SK-N-SH (cell line): ENCODE results near the gene ESRRA. TPM values are rescaled to one million over a fixed set of nuclear protein-coding genes. Genes with fewer than 3 reads are reported as not detected.

Experiments
- CTCF ChIA-PET: fragments of 300-600, 350-600 bp; formaldehyde crosslinking; extraction: SDS; loops from one replicate; lab custom pipeline; 2021; lab: Yijun Ruan, JAX
- POLR2A ChIA-PET: fragments of 350-600 bp; sonication (Branson Sonifier 250); formaldehyde crosslinking; extraction: SDS; loops from one replicate; lab custom pipeline; 2020; ENCODE audit warnings: antibody characterized with exemption, inconsistent platforms; lab: Yijun Ruan, JAX
- DNase-seq: peaks from one replicate; pipeline ENCODE4 v3.0.0; 2012
- H2AFZ ChIP-seq: fragments of 200-600 bp; sonication (generic); 2 replicates; pipeline ENCODE4 v1.8.1; 2016; ENCODE audit warnings: antibody characterized with exemption, mild to moderate bottlenecking, low read depth
- H3F3A ChIP-seq: fragments of 200-600 bp; sonication (generic); replicated peaks from 2 replicates; pipeline ENCODE3; 2016; ENCODE audit warnings: antibody characterized with exemption, mild to moderate bottlenecking; ENCODE audit not compliant: insufficient read depth
- H3K27ac ChIP-seq, 2 experiments: fragments of 200-500 bp in 1 of 2; fragments of 200-600 bp in 1 of 2; sonication (Bioruptor generic) in 1 of 2; sonication (generic), shearing (Covaris generic) in 1 of 2; 2 replicates each; pipeline versions ENCODE4 v1.5.1 to v1.6.1; 2014 to 2016; ENCODE audit warnings: low read depth in 2 of 2, inconsistent platforms in 1 of 2, low read length in 1 of 2, mild to moderate bottlenecking in 1 of 2, mixed read lengths in 1 of 2
- H3K27me3 ChIP-seq: fragments of 200-600 bp; sonication (generic), shearing (Covaris generic); 2 replicates; pipeline ENCODE4 v1.6.1; 2016; ENCODE audit warnings: mixed run types; ENCODE audit not compliant: insufficient read depth
- H3K36me3 ChIP-seq, 2 experiments: fragments of 200-500 bp in 1 of 2; fragments of 200-600 bp in 1 of 2; sonication (Bioruptor generic) in 1 of 2; sonication (generic) in 1 of 2; replicated peaks in 1 of 2; 2 replicates each; pipeline versions ENCODE3 to v1.5.1; 2014 to 2016; ENCODE audit warnings: low read length in 1 of 2, mild to moderate bottlenecking in 1 of 2; ENCODE audit not compliant: insufficient read depth in 2 of 2, control insufficient read depth in 1 of 2
- H3K4me1 ChIP-seq, 2 experiments: fragments of 200-500 bp in 1 of 2; fragments of 200-600 bp in 1 of 2; sonication (Bioruptor generic) in 1 of 2; sonication (generic), shearing (Covaris generic) in 1 of 2; 2 replicates each; pipeline versions ENCODE4 v1.5.1 to v1.6.1; 2014 to 2016; ENCODE audit warnings: low read depth in 1 of 2, low read length in 1 of 2, mixed run types in 1 of 2; ENCODE audit not compliant: insufficient read depth in 2 of 2, control insufficient read depth in 1 of 2
- H3K4me2 ChIP-seq: fragments of 200-600 bp; sonication (generic), shearing (Covaris generic); 2 replicates; pipeline ENCODE4 v1.6.1; 2017; ENCODE audit warnings: mixed run types
- H3K4me3 ChIP-seq, 2 experiments: fragments of 200-500 bp in 1 of 2; fragments of 200-600 bp in 1 of 2; sonication (Bioruptor generic) in 1 of 2; sonication (generic), shearing (Covaris generic) in 1 of 2; 2 replicates each; pipeline versions ENCODE4 v1.5.1 to v1.8.1; 2014 to 2016; ENCODE audit warnings: low read depth in 2 of 2, inconsistent platforms in 1 of 2, low read length in 1 of 2, mild to moderate bottlenecking in 1 of 2, mixed read lengths in 1 of 2, moderate library complexity in 1 of 2
- H3K79me2 ChIP-seq: fragments of 200-600 bp; sonication (generic); 2 replicates; pipeline ENCODE4 v1.8.1; 2017; ENCODE audit warnings: mild to moderate bottlenecking; ENCODE audit not compliant: insufficient read depth
- H3K9ac ChIP-seq: fragments of 200-600 bp; sonication (generic); 2 replicates; pipeline ENCODE4 v1.6.1; 2017; ENCODE audit warnings: mixed run types
- H3K9me2 ChIP-seq: fragments of 200-600 bp; sonication (generic); 2 replicates; pipeline ENCODE4 v1.6.1; 2017; ENCODE audit warnings: mixed run types
- H3K9me3 ChIP-seq: fragments of 200-600 bp; sonication (generic); 2 replicates; pipeline ENCODE4 v1.6.1; 2017; ENCODE audit warnings: mixed run types, mild to moderate bottlenecking, moderate library complexity
- H4K20me1 ChIP-seq: fragments of 200-600 bp; sonication (generic); 2 replicates; pipeline ENCODE4 v1.6.1; 2017; ENCODE audit warnings: mild to moderate bottlenecking, mixed run types; ENCODE audit not compliant: insufficient read depth
- FOSL2 ChIP-seq: IDR thresholded peaks from 2 replicates; pipeline ENCODE4 v1.4.0; 2012; ENCODE audit warnings: low read depth, mild to moderate bottlenecking, moderate library complexity, borderline replicate concordance
- FOXJ3 ChIP-seq: sonication (generic); formaldehyde crosslinking; IDR thresholded peaks from 2 replicates; pipeline ENCODE4 v1.5.1; 2020; ENCODE audit warnings: mild to moderate bottlenecking, missing genetic modification reagents
- GABPA ChIP-seq: IDR thresholded peaks from 2 replicates; pipeline ENCODE4 v1.4.0; 2012; ENCODE audit warnings: low read depth, mild to moderate bottlenecking
- JUND ChIP-seq: IDR thresholded peaks from 2 replicates; pipeline ENCODE4 v1.4.0; 2012
- NRF1 ChIP-seq: IDR thresholded peaks from 2 replicates; pipeline ENCODE4 v1.6.1; 2012; ENCODE audit warnings: low read depth, mild to moderate bottlenecking, low read length
- RAD21 ChIP-seq: IDR thresholded peaks from 2 replicates; pipeline ENCODE4 v1.6.1; 2012; ENCODE audit warnings: mild to moderate bottlenecking, low read length
- RCOR1 ChIP-seq: fragments of 150-350 bp; IDR thresholded peaks from 2 replicates; pipeline ENCODE4 v1.6.1; 2017; ENCODE audit warnings: antibody characterized with exemption, low read length
- YY1 ChIP-seq: IDR thresholded peaks from 2 replicates; pipeline ENCODE4 v1.4.0; 2012; ENCODE audit warnings: low read depth, mild to moderate bottlenecking
- WGBS: methylation state at CpG from one replicate; pipeline ENCODE4 v1.1.6; 2017; ENCODE audit warnings: low lambda C conversion rate; 5-methylcytosine and 5-hydroxymethylcytosine counted together
- polyA plus RNA-seq, 3 experiments: library from polyadenylated mRNA; depleted of rRNA; stranded (reverse); fragments of >200 nt; gene quantifications; 2 replicates each; pipeline ENCODE4 v1.2.3, GENCODE V29; 2012
- TF ChIP-seq, protein P1 (sequence below): fragments of 150-350 bp; IDR thresholded peaks from 2 replicates; pipeline ENCODE4 v1.6.1; 2016; ENCODE audit warnings: mild to moderate bottlenecking, low read depth, low read length
- TF ChIP-seq, protein P2 (sequence below): IDR thresholded peaks from 2 replicates; pipeline ENCODE4 v1.6.1; 2012; ENCODE audit warnings: mild to moderate bottlenecking, low read depth, low read length, moderate library complexity
- TF ChIP-seq, protein P3 (sequence below): fragments of 150-350 bp; IDR thresholded peaks from 2 replicates; pipeline ENCODE4 v1.6.1; 2017; ENCODE audit warnings: antibody characterized with exemption, low read length, low read depth, borderline replicate concordance

Gene ESRRA
- polyA plus RNA-seq, 1 of the 3 experiments (the other 2 are of a cell fraction), result 27.8 TPM

DNA sequence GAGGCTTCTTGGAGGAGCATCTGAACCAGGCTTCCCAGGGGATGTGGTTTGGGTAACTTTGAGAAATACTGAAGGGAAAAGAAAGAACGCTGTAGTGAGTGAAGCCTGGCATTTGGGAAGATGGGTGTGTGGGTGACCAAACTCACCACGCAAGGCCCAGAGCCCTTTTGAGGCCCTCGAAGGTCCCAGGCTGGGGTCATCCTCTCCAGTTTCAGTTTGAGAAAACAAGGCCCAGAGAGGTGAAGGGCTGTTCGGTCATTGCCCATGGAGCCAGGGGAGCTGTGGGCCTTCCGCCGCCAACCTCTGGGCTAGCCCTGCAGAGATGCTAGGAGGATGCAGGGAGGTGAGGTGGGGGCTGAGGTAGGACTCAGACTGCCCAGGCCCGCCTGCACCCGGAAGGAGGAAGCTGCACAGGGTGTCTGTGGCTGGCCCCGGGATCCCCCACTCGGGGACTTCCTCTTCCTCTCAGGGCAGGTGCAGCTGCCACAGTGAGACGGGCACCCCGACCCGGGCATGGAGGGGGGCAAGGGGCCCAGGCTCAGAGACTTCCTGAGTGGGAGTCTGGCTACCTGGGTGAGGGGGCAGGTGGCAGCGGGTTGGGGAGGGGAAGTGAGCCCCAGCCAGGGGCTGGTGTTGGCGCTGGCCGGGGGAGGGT lies 34.6 kb downstream of the ESRRA start, which contains the start of gene CCDC88B:
TSS of gene CCDC88B (plus strand) at position 451 of the 655 bp plus-strand sequence. CDS start at position 514, 63 bp downstream.
- WGBS, result 81% methylated on average over 11 of the region's 16 CpGs
- no peak within 1 kb of the TSS for H2AFZ ChIP-seq
- CTCF ChIA-PET, result interaction anchor here (1.0 kb wide), 1 partner anchor 15 kb away, joined by 3 read pairs; no protein-coding TSS in a partner anchor
- no peaks in the 10 kb centered on the region for H4K20me1 ChIP-seq
- no peaks in the 10 kb centered on the region for H3K9me2 ChIP-seq
- H3K79me2 ChIP-seq, result no peaks in the 10 kb centered on the region
- H3K9ac ChIP-seq, result no peak within 1 kb of the TSS
- TF ChIP-seq, protein P1, sequence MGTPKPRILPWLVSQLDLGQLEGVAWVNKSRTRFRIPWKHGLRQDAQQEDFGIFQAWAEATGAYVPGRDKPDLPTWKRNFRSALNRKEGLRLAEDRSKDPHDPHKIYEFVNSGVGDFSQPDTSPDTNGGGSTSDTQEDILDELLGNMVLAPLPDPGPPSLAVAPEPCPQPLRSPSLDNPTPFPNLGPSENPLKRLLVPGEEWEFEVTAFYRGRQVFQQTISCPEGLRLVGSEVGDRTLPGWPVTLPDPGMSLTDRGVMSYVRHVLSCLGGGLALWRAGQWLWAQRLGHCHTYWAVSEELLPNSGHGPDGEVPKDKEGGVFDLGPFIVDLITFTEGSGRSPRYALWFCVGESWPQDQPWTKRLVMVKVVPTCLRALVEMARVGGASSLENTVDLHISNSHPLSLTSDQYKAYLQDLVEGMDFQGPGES, result no peak
- no peak for TF ChIP-seq YY1
- H3F3A ChIP-seq, result peaks cover 5% of the 10 kb centered on the region
- no peaks in the 10 kb centered on the region for H3K9me3 ChIP-seq
- no peak within 1 kb of the TSS for H3K27ac ChIP-seq
- no peak for DNase-seq
- H3K27me3 ChIP-seq, result no peaks in the 10 kb centered on the region
- H3K4me2 ChIP-seq, result no peak within 1 kb of the TSS
- peaks cover 0 to 4% of the 10 kb centered on the region in 2 experiments; a peak in 1 of 4 replicates for H3K4me1 ChIP-seq
- POLR2A ChIA-PET, result no interaction called here
- no peaks in the 10 kb centered on the region for H3K36me3 ChIP-seq
- H3K4me3 ChIP-seq, result no peak within 1 kb of the TSS

DNA sequence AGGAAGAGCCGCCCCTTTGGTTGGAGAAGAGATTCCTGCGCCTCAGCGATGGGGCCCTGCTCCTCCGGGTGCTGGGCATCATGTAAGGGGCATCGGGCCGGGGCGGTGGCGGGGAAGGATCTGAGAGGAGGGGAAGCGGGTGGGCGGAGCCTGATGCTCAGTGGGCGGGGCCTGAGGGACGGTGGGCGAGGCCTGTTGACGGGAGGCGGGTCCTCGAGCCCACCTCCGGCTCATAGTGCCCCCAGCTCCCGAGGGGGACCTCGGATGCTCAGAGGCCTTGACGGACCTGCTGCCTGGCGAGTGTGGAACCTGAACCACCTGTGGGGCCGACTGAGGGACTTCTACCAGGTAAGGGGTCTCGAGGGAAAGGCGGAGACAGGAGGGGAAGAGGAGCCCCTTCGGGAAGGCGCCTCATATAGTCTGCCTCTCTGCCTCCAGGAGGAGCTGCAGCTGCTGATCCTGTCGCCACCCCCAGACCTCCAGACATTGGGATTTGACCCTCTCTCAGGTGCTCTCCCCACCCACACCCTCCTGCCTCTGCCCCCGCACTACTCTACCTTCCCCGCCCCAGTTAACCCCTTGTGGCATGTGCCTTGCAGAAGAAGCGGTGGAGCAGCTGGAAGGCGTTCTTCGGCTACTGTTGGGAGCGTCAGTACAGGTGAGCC lies 35.5 kb downstream of the ESRRA start:
- H2AFZ ChIP-seq, result no peak overlapping the region
- no peak overlapping the region for H3K4me2 ChIP-seq
- no peak overlapping the region for H3K4me3 ChIP-seq
- H3K9me2 ChIP-seq, result no peaks in the 10 kb centered on the region
- 82% methylated on average over 14 of the region's 33 CpGs for WGBS
- ChIA-PET CTCF (interaction anchor here (0.6 to 5.7 kb wide), 4 partner anchors 14 to 108 kb away, joined by 3 to 42 read pairs (median 4); no protein-coding TSS in a partner anchor), POLR2A (no interaction called here)
- no peaks in the 10 kb centered on the region for H3K9me3 ChIP-seq
- no peaks in the 10 kb centered on the region for H4K20me1 ChIP-seq
- H3K27ac ChIP-seq, result no peak overlapping the region
- TF ChIP-seq RCOR1 (no peak), FOSL2 (no peak), GABPA (no peak), NRF1 (no peak), JUND (no peak), RAD21 (no peak), FOXJ3 (CRISPR knock-in tag) (no peak), YY1 (no peak)
- TF ChIP-seq, protein P2, sequence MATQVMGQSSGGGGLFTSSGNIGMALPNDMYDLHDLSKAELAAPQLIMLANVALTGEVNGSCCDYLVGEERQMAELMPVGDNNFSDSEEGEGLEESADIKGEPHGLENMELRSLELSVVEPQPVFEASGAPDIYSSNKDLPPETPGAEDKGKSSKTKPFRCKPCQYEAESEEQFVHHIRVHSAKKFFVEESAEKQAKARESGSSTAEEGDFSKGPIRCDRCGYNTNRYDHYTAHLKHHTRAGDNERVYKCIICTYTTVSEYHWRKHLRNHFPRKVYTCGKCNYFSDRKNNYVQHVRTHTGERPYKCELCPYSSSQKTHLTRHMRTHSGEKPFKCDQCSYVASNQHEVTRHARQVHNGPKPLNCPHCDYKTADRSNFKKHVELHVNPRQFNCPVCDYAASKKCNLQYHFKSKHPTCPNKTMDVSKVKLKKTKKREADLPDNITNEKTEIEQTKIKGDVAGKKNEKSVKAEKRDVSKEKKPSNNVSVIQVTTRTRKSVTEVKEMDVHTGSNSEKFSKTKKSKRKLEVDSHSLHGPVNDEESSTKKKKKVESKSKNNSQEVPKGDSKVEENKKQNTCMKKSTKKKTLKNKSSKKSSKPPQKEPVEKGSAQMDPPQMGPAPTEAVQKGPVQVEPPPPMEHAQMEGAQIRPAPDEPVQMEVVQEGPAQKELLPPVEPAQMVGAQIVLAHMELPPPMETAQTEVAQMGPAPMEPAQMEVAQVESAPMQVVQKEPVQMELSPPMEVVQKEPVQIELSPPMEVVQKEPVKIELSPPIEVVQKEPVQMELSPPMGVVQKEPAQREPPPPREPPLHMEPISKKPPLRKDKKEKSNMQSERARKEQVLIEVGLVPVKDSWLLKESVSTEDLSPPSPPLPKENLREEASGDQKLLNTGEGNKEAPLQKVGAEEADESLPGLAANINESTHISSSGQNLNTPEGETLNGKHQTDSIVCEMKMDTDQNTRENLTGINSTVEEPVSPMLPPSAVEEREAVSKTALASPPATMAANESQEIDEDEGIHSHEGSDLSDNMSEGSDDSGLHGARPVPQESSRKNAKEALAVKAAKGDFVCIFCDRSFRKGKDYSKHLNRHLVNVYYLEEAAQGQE, result no peak
- TF ChIP-seq, protein P3, sequence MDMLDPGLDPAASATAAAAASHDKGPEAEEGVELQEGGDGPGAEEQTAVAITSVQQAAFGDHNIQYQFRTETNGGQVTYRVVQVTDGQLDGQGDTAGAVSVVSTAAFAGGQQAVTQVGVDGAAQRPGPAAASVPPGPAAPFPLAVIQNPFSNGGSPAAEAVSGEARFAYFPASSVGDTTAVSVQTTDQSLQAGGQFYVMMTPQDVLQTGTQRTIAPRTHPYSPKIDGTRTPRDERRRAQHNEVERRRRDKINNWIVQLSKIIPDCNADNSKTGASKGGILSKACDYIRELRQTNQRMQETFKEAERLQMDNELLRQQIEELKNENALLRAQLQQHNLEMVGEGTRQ, result no peak
- TF ChIP-seq, protein P1, result no peak
- peaks cover 5% of the 10 kb centered on the region for H3F3A ChIP-seq
- H3K4me1 ChIP-seq, result no peaks in the 10 kb centered on the region
- H3K36me3 ChIP-seq, result no peaks in the 10 kb centered on the region
- H3K27me3 ChIP-seq, result no peaks in the 10 kb centered on the region
- H3K79me2 ChIP-seq, result no peaks in the 10 kb centered on the region
- DNase-seq, result peak; percentile 81
- no peak overlapping the region for H3K9ac ChIP-seq
